ENCODE data around the gene MLH1. TPM values are rescaled to one million over a fixed set of nuclear protein-coding genes. Genes with fewer than 3 reads are reported as not detected.

Gene MLH1
- total RNA-seq, 1 experiment from 2014 or later: 28.5 TPM

GRCh38 chr3:36992806-36993325 lies 452 bp upstream of the MLH1 start, which contains the start of gene EPM2AIP1:
EPM2AIP1 (minus strand) TSS chr3:36993131; CDS start chr3:36993077, 54 bp downstream.
- BruUV-seq (replicated peaks): no TSS peak
- no peaks in the 10 kb centered on the region for H3K27me3 ChIP-seq (ENCODE audit: control insufficient read depth, insufficient read depth, low read length)
- in situ Hi-C loops (cut with HindIII; ENCODE audit: low pct_unique_long_range_greater_than_20kb, low sequenced_read_pairs): no loop called here
- ChIA-PET POLR2A (interaction anchor here (0.7 to 0.8 kb wide), 2 partner anchors 140 to 698 kb away, joined by 3 to 6 read pairs; no protein-coding TSS in a partner anchor), CTCF (interaction anchor here (0.6 kb wide), 1 partner anchor 304 kb away, joined by 12 read pairs; no protein-coding TSS in a partner anchor)
- intact Hi-C loops (cut with micrococcal nuclease; ENCODE audit: unreplicated experiment): no loop called here
- ATAC-seq (peak; percentile 96), DNase-seq (ENCODE audit: low read depth, low spot score) (no peak)
- H3K4me1 ChIP-seq (ENCODE audit: control insufficient read depth, insufficient read depth, low read length): peaks cover 21% of the 10 kb centered on the region
- peak within 1 kb of the TSS; percentile 92 to 99 for H3K4me3 ChIP-seq (ENCODE audit: low read depth in 2 of 2, low read length in 2 of 2)
- TF ChIP-seq, protein P1, sequence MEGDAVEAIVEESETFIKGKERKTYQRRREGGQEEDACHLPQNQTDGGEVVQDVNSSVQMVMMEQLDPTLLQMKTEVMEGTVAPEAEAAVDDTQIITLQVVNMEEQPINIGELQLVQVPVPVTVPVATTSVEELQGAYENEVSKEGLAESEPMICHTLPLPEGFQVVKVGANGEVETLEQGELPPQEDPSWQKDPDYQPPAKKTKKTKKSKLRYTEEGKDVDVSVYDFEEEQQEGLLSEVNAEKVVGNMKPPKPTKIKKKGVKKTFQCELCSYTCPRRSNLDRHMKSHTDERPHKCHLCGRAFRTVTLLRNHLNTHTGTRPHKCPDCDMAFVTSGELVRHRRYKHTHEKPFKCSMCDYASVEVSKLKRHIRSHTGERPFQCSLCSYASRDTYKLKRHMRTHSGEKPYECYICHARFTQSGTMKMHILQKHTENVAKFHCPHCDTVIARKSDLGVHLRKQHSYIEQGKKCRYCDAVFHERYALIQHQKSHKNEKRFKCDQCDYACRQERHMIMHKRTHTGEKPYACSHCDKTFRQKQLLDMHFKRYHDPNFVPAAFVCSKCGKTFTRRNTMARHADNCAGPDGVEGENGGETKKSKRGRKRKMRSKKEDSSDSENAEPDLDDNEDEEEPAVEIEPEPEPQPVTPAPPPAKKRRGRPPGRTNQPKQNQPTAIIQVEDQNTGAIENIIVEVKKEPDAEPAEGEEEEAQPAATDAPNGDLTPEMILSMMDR (IDR thresholded peaks at IDR 0.05): no peak
- TF ChIP-seq POLR2AphosphoS5 (IDR thresholded peaks at IDR 0.05; ENCODE audit: low read depth, low read length): peak; percentile 66
- TF ChIP-seq SIN3A (IDR thresholded peaks at IDR 0.05; ENCODE audit: borderline replicate concordance, insufficient read depth, low read depth, low read length): peak; percentile 14; the same call in 1 of the 2 replicates
- H3K27ac ChIP-seq (ENCODE audit: low read length): peak within 1 kb of the TSS; percentile 97
- peaks cover 29% of the 10 kb centered on the region for H3K36me3 ChIP-seq (ENCODE audit: control insufficient read depth, insufficient read depth, low read length)
- H3K9me3 ChIP-seq (ENCODE audit: control insufficient read depth, insufficient read depth, low read depth, low read length): no peaks in the 10 kb centered on the region

DNA sequence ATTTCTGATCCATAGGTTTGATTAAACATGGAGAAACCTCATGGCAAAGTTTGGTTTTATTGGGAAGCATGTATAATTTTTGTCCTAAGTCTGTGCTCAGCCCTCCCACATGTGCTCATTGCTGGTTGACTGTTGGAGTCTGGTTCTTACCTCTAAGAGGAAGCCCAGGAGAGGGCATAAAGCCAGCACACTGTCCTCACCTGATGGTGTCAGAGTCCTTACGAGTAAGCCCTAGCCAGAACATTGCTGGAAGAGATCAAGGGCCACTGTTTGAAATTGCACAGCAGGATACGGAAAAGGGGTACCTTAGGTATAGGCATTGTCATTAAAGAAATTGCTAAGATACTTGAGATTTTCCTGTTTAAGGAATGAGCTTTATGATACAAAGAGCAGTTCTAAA lies 21.3 kb downstream of the MLH1 start:
- in situ Hi-C loops (cut with HindIII; ENCODE audit: low pct_unique_long_range_greater_than_20kb, low sequenced_read_pairs): no loop called here
- CTCF ChIA-PET: no interaction called here

More for the DNA sequence above, 21.3 kb downstream of the MLH1 start:
- no peak for DNase-seq (ENCODE audit: low read depth, low spot score)
- no peak for ATAC-seq
- Histone ChIP-seq H3K27me3 (ENCODE audit: control insufficient read depth, insufficient read depth, low read length) (no peaks in the 10 kb centered on the region), H3K4me1 (ENCODE audit: control insufficient read depth, insufficient read depth, low read length) (no peaks in the 10 kb centered on the region), H3K4me3 (ENCODE audit: low read depth in 2 of 2, low read length in 2 of 2) (no peak overlapping the region), H3K9me3 (ENCODE audit: control insufficient read depth, insufficient read depth, low read depth, low read length) (no peaks in the 10 kb centered on the region), H3K36me3 (ENCODE audit: control insufficient read depth, insufficient read depth, low read length) (peaks cover 18% of the 10 kb centered on the region; the same call in 1 of the 2 replicates), H3K27ac (ENCODE audit: low read length) (no peak overlapping the region)
- TF ChIP-seq, protein P1 (IDR thresholded peaks at IDR 0.05): no peak
- TF ChIP-seq POLR2AphosphoS5 (IDR thresholded peaks at IDR 0.05; ENCODE audit: low read depth, low read length): no peak
- TF ChIP-seq SIN3A (IDR thresholded peaks at IDR 0.05; ENCODE audit: borderline replicate concordance, insufficient read depth, low read depth, low read length): no peak
- TF ChIP-seq TCF7L2 (IDR thresholded peaks at IDR 0.05; ENCODE audit: low read depth, low read length): no peak
- TF ChIP-seq, protein P2, sequence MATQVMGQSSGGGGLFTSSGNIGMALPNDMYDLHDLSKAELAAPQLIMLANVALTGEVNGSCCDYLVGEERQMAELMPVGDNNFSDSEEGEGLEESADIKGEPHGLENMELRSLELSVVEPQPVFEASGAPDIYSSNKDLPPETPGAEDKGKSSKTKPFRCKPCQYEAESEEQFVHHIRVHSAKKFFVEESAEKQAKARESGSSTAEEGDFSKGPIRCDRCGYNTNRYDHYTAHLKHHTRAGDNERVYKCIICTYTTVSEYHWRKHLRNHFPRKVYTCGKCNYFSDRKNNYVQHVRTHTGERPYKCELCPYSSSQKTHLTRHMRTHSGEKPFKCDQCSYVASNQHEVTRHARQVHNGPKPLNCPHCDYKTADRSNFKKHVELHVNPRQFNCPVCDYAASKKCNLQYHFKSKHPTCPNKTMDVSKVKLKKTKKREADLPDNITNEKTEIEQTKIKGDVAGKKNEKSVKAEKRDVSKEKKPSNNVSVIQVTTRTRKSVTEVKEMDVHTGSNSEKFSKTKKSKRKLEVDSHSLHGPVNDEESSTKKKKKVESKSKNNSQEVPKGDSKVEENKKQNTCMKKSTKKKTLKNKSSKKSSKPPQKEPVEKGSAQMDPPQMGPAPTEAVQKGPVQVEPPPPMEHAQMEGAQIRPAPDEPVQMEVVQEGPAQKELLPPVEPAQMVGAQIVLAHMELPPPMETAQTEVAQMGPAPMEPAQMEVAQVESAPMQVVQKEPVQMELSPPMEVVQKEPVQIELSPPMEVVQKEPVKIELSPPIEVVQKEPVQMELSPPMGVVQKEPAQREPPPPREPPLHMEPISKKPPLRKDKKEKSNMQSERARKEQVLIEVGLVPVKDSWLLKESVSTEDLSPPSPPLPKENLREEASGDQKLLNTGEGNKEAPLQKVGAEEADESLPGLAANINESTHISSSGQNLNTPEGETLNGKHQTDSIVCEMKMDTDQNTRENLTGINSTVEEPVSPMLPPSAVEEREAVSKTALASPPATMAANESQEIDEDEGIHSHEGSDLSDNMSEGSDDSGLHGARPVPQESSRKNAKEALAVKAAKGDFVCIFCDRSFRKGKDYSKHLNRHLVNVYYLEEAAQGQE (IDR thresholded peaks at IDR 0.05; ENCODE audit: insufficient read depth in 1 of 2, low read depth in 2 of 2, low read length in 1 of 2): no peak
- POLR2A ChIA-PET: no interaction called here
- intact Hi-C loops (cut with micrococcal nuclease; ENCODE audit: unreplicated experiment): no loop called here
- no TSS peak for BruUV-seq (replicated peaks)
